ENCODE measurements around the gene PLVAP.

Gene PLVAP

GRCh38 chr19:17327654-17328516, 49.3 kb downstream of the PLVAP start:
- Histone ChIP-seq H3K4me1 (ENCODE audit: control insufficient read depth in 1 of 2, insufficient read depth in 2 of 2, low read length in 2 of 2) (peaks cover 0 to 14% of the 10 kb centered on the region in 2 donors), H3K27ac (ENCODE audit: low read depth, low read length) (no peak overlapping the region), H3K9ac (ENCODE audit: low read depth in 1 of 2, low read length in 2 of 2) (peak overlapping the region; percentile 32 to 56), H3K9me3 (ENCODE audit: control insufficient read depth in 1 of 2, low read length in 2 of 2) (no peaks in the 10 kb centered on the region), H3K36me3 (ENCODE audit: control insufficient read depth in 1 of 2, insufficient read depth in 2 of 2, low read length in 2 of 2) (no peaks in the 10 kb centered on the region), H3K27me3 (ENCODE audit: control insufficient read depth in 1 of 2, insufficient read depth in 2 of 2, low read length in 2 of 2) (peaks cover 19 to 25% of the 10 kb centered on the region in 2 donors), H3K4me3 (ENCODE audit: low read depth in 1 of 2, low read length in 2 of 2) (peak overlapping the region; percentile 50 to 51)

DNA sequence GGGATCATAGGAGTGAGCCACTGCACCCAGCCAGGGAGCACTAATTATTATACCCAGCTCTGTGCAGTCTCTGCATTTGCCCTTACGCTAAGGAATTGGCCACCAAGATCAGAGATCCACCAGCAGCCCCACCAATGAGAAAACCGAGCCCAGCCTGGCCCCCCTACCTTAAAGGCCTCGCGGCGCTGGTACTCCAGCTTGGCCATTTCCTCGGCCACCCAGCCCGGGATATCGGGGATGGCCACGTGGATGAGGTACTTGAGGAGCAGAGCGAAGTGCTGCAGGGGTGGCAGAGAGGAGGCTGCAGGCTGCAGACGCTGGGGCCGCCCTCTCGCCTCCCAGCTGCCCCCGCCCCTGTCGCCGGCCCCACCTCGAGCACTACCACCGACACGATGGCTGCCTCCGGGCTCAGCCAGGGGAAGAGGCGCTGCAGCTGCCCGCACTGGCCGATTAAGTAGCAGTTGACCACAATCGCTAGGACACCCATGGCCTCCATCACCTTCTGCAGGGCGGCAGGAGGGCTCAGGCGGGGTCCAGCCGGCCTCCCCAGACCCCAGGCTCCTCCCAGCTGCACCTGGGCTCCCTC, 50.0 kb downstream of the PLVAP start:
- Histone ChIP-seq H3K27me3 (ENCODE audit: control insufficient read depth in 1 of 2, insufficient read depth in 2 of 2, low read length in 2 of 2) (peaks cover 19 to 25% of the 10 kb centered on the region in 2 donors), H3K27ac (ENCODE audit: low read depth, low read length) (no peak overlapping the region), H3K9ac (ENCODE audit: low read depth in 1 of 2, low read length in 2 of 2) (no peak overlapping the region), H3K4me1 (ENCODE audit: control insufficient read depth in 1 of 2, insufficient read depth in 2 of 2, low read length in 2 of 2) (peaks cover 0 to 14% of the 10 kb centered on the region in 2 donors), H3K9me3 (ENCODE audit: control insufficient read depth in 1 of 2, low read length in 2 of 2) (no peaks in the 10 kb centered on the region), H3K4me3 (ENCODE audit: low read depth in 1 of 2, low read length in 2 of 2) (no peak overlapping the region), H3K36me3 (ENCODE audit: control insufficient read depth in 1 of 2, insufficient read depth in 2 of 2, low read length in 2 of 2) (peaks cover 0 to 6% of the 10 kb centered on the region in 2 donors)

DNA sequence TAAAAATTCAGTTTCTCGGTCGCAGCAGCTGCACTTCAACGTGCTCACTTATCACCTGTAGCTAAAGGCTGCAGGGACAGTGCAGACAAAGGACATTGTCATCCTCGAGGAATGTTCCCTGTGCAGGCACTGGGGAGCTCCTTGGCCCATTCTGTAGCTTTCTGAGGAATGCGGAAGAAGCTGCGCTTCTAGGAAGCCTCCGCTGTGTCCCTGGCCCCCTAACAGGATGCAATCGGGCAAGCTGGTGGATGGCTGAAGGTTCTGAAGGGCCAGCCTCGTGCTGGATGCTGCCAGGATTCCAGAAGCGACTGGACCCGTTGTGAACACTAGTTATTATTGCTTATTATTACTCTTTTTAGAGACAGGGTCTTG, 50.6 kb downstream of the PLVAP start:
- no peak overlapping the region for H3K27ac ChIP-seq (ENCODE audit: low read depth, low read length)
- no peak overlapping the region for H3K9ac ChIP-seq (ENCODE audit: low read depth in 1 of 2, low read length in 2 of 2)
- peaks cover 0 to 17% of the 10 kb centered on the region in 2 donors for H3K4me1 ChIP-seq (ENCODE audit: control insufficient read depth in 1 of 2, insufficient read depth in 2 of 2, low read length in 2 of 2)
- H3K36me3 ChIP-seq (ENCODE audit: control insufficient read depth in 1 of 2, insufficient read depth in 2 of 2, low read length in 2 of 2) = peaks cover 6 to 9% of the 10 kb centered on the region in 2 donors
- no peaks in the 10 kb centered on the region for H3K9me3 ChIP-seq (ENCODE audit: control insufficient read depth in 1 of 2, low read length in 2 of 2)
- H3K4me3 ChIP-seq (ENCODE audit: low read depth in 1 of 2, low read length in 2 of 2) = no peak overlapping the region
- peaks cover 19 to 25% of the 10 kb centered on the region in 2 donors for H3K27me3 ChIP-seq (ENCODE audit: control insufficient read depth in 1 of 2, insufficient read depth in 2 of 2, low read length in 2 of 2)

- H3K9ac ChIP-seq (ENCODE audit: low read depth in 1 of 2, low read length in 2 of 2) = no peak overlapping the region
- H3K36me3 ChIP-seq (ENCODE audit: control insufficient read depth in 1 of 2, insufficient read depth in 2 of 2, low read length in 2 of 2) = peaks cover 11 to 13% of the 10 kb centered on the region in 2 donors
- no peak overlapping the region for H3K27ac ChIP-seq (ENCODE audit: low read depth, low read length)
- H3K4me3 ChIP-seq (ENCODE audit: low read depth in 1 of 2, low read length in 2 of 2) = no peak overlapping the region
- peaks cover 18 to 21% of the 10 kb centered on the region in 2 donors for H3K27me3 ChIP-seq (ENCODE audit: control insufficient read depth in 1 of 2, insufficient read depth in 2 of 2, low read length in 2 of 2)
- H3K4me1 ChIP-seq (ENCODE audit: control insufficient read depth in 1 of 2, insufficient read depth in 2 of 2, low read length in 2 of 2) = peaks cover 0 to 16% of the 10 kb centered on the region in 2 donors
- H3K9me3 ChIP-seq (ENCODE audit: control insufficient read depth in 1 of 2, low read length in 2 of 2) = no peaks in the 10 kb centered on the region
Measured at GRCh38 chr19:17325881-17326594, 51.1 kb downstream of the PLVAP start.

DNA sequence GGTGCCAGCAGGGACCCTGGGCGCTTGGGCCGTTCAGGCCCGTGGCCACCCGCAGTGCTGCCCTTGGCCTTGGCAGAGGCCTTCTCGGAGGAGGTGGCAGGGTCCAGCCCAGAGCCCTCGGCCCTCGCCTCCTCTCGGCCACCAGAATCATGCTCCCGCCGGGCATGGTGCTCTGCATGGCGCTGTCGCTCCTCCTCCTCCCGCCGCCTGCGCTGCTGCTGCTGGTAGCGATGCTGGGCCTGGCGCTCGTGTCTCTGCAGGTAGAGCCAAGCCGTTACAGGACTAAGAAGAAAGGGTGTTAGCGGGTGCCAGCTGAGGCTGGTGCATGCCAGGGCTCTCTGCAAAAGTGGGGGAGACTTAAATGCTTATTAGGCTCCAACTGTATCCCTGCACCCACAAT, 52.0 kb downstream of the PLVAP start:
- Histone ChIP-seq H3K27me3 (ENCODE audit: control insufficient read depth in 1 of 2, insufficient read depth in 2 of 2, low read length in 2 of 2) (peaks cover 9 to 12% of the 10 kb centered on the region in 2 donors), H3K36me3 (ENCODE audit: control insufficient read depth in 1 of 2, insufficient read depth in 2 of 2, low read length in 2 of 2) (peaks cover 19 to 20% of the 10 kb centered on the region in 2 donors), H3K27ac (ENCODE audit: low read depth, low read length) (no peak overlapping the region), H3K9me3 (ENCODE audit: control insufficient read depth in 1 of 2, low read length in 2 of 2) (no peaks in the 10 kb centered on the region), H3K4me1 (ENCODE audit: control insufficient read depth in 1 of 2, insufficient read depth in 2 of 2, low read length in 2 of 2) (peaks cover 0 to 11% of the 10 kb centered on the region in 2 donors), H3K4me3 (ENCODE audit: low read depth in 1 of 2, low read length in 2 of 2) (no peak overlapping the region), H3K9ac (ENCODE audit: low read depth in 1 of 2, low read length in 2 of 2) (no peak overlapping the region)

DNA sequence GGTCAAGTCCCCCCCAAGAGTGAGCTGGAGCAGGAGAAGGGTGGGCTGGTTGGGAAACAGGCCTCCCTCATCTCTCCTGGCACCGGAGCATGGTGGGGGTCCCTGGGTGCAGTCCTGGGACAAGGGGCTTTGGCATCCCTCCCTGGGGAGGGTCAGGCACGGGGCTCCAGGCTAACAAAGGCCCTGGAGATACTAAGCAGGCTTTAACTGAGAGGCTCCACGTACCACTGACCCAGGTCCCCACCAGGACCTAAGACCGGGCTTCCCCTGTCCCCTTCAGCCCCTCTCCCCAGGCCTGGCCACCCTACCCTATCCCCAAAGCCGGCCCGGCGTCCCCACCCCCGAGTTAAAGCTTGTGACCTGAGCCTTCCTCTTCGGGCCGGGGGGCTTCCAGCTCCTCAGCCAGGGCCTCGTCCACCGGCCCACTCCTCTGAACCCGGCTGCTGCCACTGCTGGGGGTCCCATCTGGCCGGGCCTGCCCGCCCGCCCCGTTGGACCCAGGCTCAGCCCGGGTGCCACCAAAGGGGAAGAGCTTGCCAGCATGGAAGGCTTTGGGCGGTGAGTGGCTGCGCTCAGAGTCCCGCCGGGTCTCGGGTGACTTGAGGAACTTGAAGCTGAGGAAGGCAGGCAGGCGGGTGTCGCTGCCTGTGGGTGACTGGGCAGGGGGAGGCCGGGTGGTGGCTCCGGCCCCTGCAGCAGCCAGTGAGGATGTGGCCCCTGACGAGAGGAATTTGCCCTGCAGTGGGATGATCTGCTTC, 52.6 kb downstream of the PLVAP start:
- Histone ChIP-seq H3K4me3 (ENCODE audit: low read depth in 1 of 2, low read length in 2 of 2) (no peak overlapping the region), H3K9me3 (ENCODE audit: control insufficient read depth in 1 of 2, low read length in 2 of 2) (no peaks in the 10 kb centered on the region), H3K27ac (ENCODE audit: low read depth, low read length) (no peak overlapping the region), H3K27me3 (ENCODE audit: control insufficient read depth in 1 of 2, insufficient read depth in 2 of 2, low read length in 2 of 2) (peaks cover 3 to 6% of the 10 kb centered on the region in 2 donors), H3K4me1 (ENCODE audit: control insufficient read depth in 1 of 2, insufficient read depth in 2 of 2, low read length in 2 of 2) (peaks cover 0 to 10% of the 10 kb centered on the region in 2 donors), H3K36me3 (ENCODE audit: control insufficient read depth in 1 of 2, insufficient read depth in 2 of 2, low read length in 2 of 2) (peaks cover 23 to 25% of the 10 kb centered on the region in 2 donors), H3K9ac (ENCODE audit: low read depth in 1 of 2, low read length in 2 of 2) (no peak overlapping the region)

DNA sequence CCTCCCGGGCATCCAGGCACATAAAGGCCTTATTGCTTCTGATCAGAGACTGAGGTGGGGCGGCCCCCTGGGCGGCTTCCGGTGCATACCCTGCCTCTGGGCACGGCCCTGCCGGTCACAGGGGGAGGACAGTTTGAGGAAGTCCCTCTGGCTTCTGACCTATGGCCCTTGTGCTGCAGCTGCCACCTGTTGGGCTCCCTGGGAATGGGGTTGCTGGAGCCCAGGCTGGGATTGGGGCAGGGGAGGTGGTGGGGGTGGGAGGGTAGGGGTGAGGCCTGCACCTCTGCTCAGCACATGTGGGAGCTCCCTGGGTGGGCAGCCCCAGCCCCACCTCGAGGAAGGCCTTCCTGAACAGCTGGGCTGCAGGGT, 53.2 kb downstream of the PLVAP start:
- Histone ChIP-seq H3K9ac (ENCODE audit: low read depth in 1 of 2, low read length in 2 of 2) (no peak overlapping the region), H3K4me1 (ENCODE audit: control insufficient read depth in 1 of 2, insufficient read depth in 2 of 2, low read length in 2 of 2) (peaks cover 0 to 5% of the 10 kb centered on the region in 2 donors), H3K27me3 (ENCODE audit: control insufficient read depth in 1 of 2, insufficient read depth in 2 of 2, low read length in 2 of 2) (peaks cover 0 to under 1% of the 10 kb centered on the region in 2 donors), H3K27ac (ENCODE audit: low read depth, low read length) (no peak overlapping the region), H3K4me3 (ENCODE audit: low read depth in 1 of 2, low read length in 2 of 2) (no peak overlapping the region), H3K36me3 (ENCODE audit: control insufficient read depth in 1 of 2, insufficient read depth in 2 of 2, low read length in 2 of 2) (peaks cover 25 to 27% of the 10 kb centered on the region in 2 donors), H3K9me3 (ENCODE audit: control insufficient read depth in 1 of 2, low read length in 2 of 2) (no peaks in the 10 kb centered on the region)

GRCh38 chr19:17323300-17323963, 53.7 kb downstream of the PLVAP start:
- Histone ChIP-seq H3K4me1 (ENCODE audit: control insufficient read depth in 1 of 2, insufficient read depth in 2 of 2, low read length in 2 of 2) (peaks cover 0 to 3% of the 10 kb centered on the region in 2 donors), H3K27ac (ENCODE audit: low read depth, low read length) (no peak overlapping the region), H3K27me3 (ENCODE audit: control insufficient read depth in 1 of 2, insufficient read depth in 2 of 2, low read length in 2 of 2) (no peaks in the 10 kb centered on the region), H3K4me3 (ENCODE audit: low read depth in 1 of 2, low read length in 2 of 2) (no peak overlapping the region), H3K9ac (ENCODE audit: low read depth in 1 of 2, low read length in 2 of 2) (no peak overlapping the region), H3K36me3 (ENCODE audit: control insufficient read depth in 1 of 2, insufficient read depth in 2 of 2, low read length in 2 of 2) (peaks cover 25 to 28% of the 10 kb centered on the region in 2 donors), H3K9me3 (ENCODE audit: control insufficient read depth in 1 of 2, low read length in 2 of 2) (no peaks in the 10 kb centered on the region)

GRCh38 chr19:17322854-17323253, 54.3 kb downstream of the PLVAP start:
- Histone ChIP-seq H3K4me1 (ENCODE audit: control insufficient read depth in 1 of 2, insufficient read depth in 2 of 2, low read length in 2 of 2) (peaks cover 0 to 3% of the 10 kb centered on the region in 2 donors), H3K27ac (ENCODE audit: low read depth, low read length) (no peak overlapping the region), H3K27me3 (ENCODE audit: control insufficient read depth in 1 of 2, insufficient read depth in 2 of 2, low read length in 2 of 2) (no peaks in the 10 kb centered on the region), H3K4me3 (ENCODE audit: low read depth in 1 of 2, low read length in 2 of 2) (no peak overlapping the region), H3K9me3 (ENCODE audit: control insufficient read depth in 1 of 2, low read length in 2 of 2) (no peaks in the 10 kb centered on the region), H3K9ac (ENCODE audit: low read depth in 1 of 2, low read length in 2 of 2) (no peak overlapping the region), H3K36me3 (ENCODE audit: control insufficient read depth in 1 of 2, insufficient read depth in 2 of 2, low read length in 2 of 2) (peaks cover 25 to 28% of the 10 kb centered on the region in 2 donors)

Measured in duodenal mucosa (tissue), 2 donors.